ENCODE measurements around the gene BHLHE40.

BHLHE40 gene

GRCh38 chr3:4979428-4980228 lies at the start of gene BHLHE40:
Gene BHLHE40 (plus strand): TSS chr3:4979437. CDS start chr3:4979719, 282 bp downstream.
- Histone ChIP-seq H4K20me1 (ENCODE audit: insufficient read depth) (no peaks in the 10 kb centered on the region), H3K79me2 (ENCODE audit: insufficient read depth, low read depth) (no peaks in the 10 kb centered on the region)

GRCh38 chr3:4930501-4930900 lies 48.7 kb upstream of the BHLHE40 start:
- Histone ChIP-seq H3K4me2 (no peak overlapping the region), H3K9ac (no peak overlapping the region), H2AFZ (ENCODE audit: low read depth) (no peak overlapping the region), H3K36me3 (ENCODE audit: insufficient read depth) (no peaks in the 10 kb centered on the region), H3K27ac (no peak overlapping the region), H3K4me1 (ENCODE audit: low read depth, poor library complexity, severe bottlenecking) (no peaks in the 10 kb centered on the region), H3K79me2 (ENCODE audit: insufficient read depth, low read depth) (no peaks in the 10 kb centered on the region), H3K27me3 (ENCODE audit: insufficient read depth, low read depth) (no peaks in the 10 kb centered on the region), H4K20me1 (ENCODE audit: insufficient read depth) (no peaks in the 10 kb centered on the region), H3K4me3 (IDR thresholded peaks at IDR 0.05; ENCODE audit: insufficient read depth, low read depth, low read length) (no peak overlapping the region)
- TF ChIP-seq CTCF (conservative IDR thresholded peaks at IDR 0.05; ENCODE audit: low read depth, low read length): no peak

More at GRCh38 chr3:4979428-4980228, at the start of gene BHLHE40:
- peaks cover 21% of the 10 kb centered on the region for H3K4me1 ChIP-seq (ENCODE audit: low read depth, poor library complexity, severe bottlenecking)
- TF ChIP-seq CTCF (conservative IDR thresholded peaks at IDR 0.05; ENCODE audit: low read depth, low read length): no peak
- H3K9ac ChIP-seq: peak within 1 kb of the TSS; percentile 89
- no peaks in the 10 kb centered on the region for H3K36me3 ChIP-seq (ENCODE audit: insufficient read depth)
- H2AFZ ChIP-seq (ENCODE audit: low read depth): peak within 1 kb of the TSS; percentile 69
- H3K4me3 ChIP-seq (IDR thresholded peaks at IDR 0.05; ENCODE audit: insufficient read depth, low read depth, low read length): peak within 1 kb of the TSS; percentile 80
- peak within 1 kb of the TSS; percentile 73 for H3K4me2 ChIP-seq
- H3K27me3 ChIP-seq (ENCODE audit: insufficient read depth, low read depth): no peaks in the 10 kb centered on the region
- H3K27ac ChIP-seq: peak within 1 kb of the TSS; percentile 93

GRCh38 chr3:4934050-4934449 lies 45.2 kb upstream of the BHLHE40 start:
- H4K20me1 ChIP-seq (ENCODE audit: insufficient read depth): no peaks in the 10 kb centered on the region
- no peak overlapping the region for H2AFZ ChIP-seq (ENCODE audit: low read depth)

GRCh38 chr3:4935347-4935746 lies 43.9 kb upstream of the BHLHE40 start:
- no peaks in the 10 kb centered on the region for H3K4me1 ChIP-seq (ENCODE audit: low read depth, poor library complexity, severe bottlenecking)
- no peak overlapping the region for H2AFZ ChIP-seq (ENCODE audit: low read depth)
- H3K4me3 ChIP-seq (IDR thresholded peaks at IDR 0.05; ENCODE audit: insufficient read depth, low read depth, low read length): no peak overlapping the region
- H3K79me2 ChIP-seq (ENCODE audit: insufficient read depth, low read depth): no peaks in the 10 kb centered on the region
- H3K36me3 ChIP-seq (ENCODE audit: insufficient read depth): no peaks in the 10 kb centered on the region
- H4K20me1 ChIP-seq (ENCODE audit: insufficient read depth): no peaks in the 10 kb centered on the region
- H3K27ac ChIP-seq: no peak overlapping the region
- no peak for TF ChIP-seq CTCF (conservative IDR thresholded peaks at IDR 0.05; ENCODE audit: low read depth, low read length)
- H3K9ac ChIP-seq: no peak overlapping the region
- no peak overlapping the region for H3K4me2 ChIP-seq
- H3K27me3 ChIP-seq (ENCODE audit: insufficient read depth, low read depth): no peaks in the 10 kb centered on the region

More at GRCh38 chr3:4934050-4934449, 45.2 kb upstream of the BHLHE40 start:
- Histone ChIP-seq H3K4me1 (ENCODE audit: low read depth, poor library complexity, severe bottlenecking) (no peaks in the 10 kb centered on the region), H3K4me3 (IDR thresholded peaks at IDR 0.05; ENCODE audit: insufficient read depth, low read depth, low read length) (no peak overlapping the region), H3K4me2 (no peak overlapping the region), H3K27ac (no peak overlapping the region), H3K36me3 (ENCODE audit: insufficient read depth) (no peaks in the 10 kb centered on the region), H3K9ac (no peak overlapping the region), H3K27me3 (ENCODE audit: insufficient read depth, low read depth) (no peaks in the 10 kb centered on the region), H3K79me2 (ENCODE audit: insufficient read depth, low read depth) (no peaks in the 10 kb centered on the region)
- no peak for TF ChIP-seq CTCF (conservative IDR thresholded peaks at IDR 0.05; ENCODE audit: low read depth, low read length)

All from KMS-11 (cell line).